B cell (primary cell): ENCODE measurements around the gene CER1. TPM values are rescaled to one million over a fixed set of nuclear protein-coding genes. Genes with fewer than 3 reads are reported as not detected.

Experiments used
- ATAC-seq: fragments of 200-7000 bp; cut with Tn5 transposase; one replicate; pipeline ENCODE4 v1.10.0; 2021; ENCODE audit warnings: low read depth, mild to moderate bottlenecking, moderate number of reproducible peaks, moderate library complexity
- CTCF ChIA-PET: fragments of 350-600 bp; sonication (Branson Sonifier 250); formaldehyde crosslinking; loops from one replicate; lab custom pipeline; 2021; ENCODE audit warnings: antibody characterized with exemption, inconsistent platforms; lab: Charles Lee
- POLR2A ChIA-PET: fragments of 350-600 bp; sonication (Branson Sonifier 250); formaldehyde crosslinking; loops from one replicate; lab custom pipeline; 2021; ENCODE audit warnings: antibody characterized with exemption; lab: Charles Lee
- DNase-seq: peaks from one replicate; pipeline ENCODE4 v3.0.0; 2013
- H2AFZ ChIP-seq: 2 replicates; pipeline ENCODE4 v1.6.1; 2012; ENCODE audit warnings: mild to moderate bottlenecking, low read depth, low read length; ENCODE audit not compliant: insufficient read depth, poor library complexity, severe bottlenecking
- H3K27ac ChIP-seq, 2 donors: 1 replicate in 1 of 2; 2 replicates in 1 of 2; pipeline ENCODE4 v1.5.1; 2012 to 2013; ENCODE audit warnings: low read length in 2 of 2, mild to moderate bottlenecking in 2 of 2, moderate library complexity in 1 of 2
- H3K27me3 ChIP-seq, 4 experiments: fragments of 200-600 bp in 1 of 4; sonication (generic) in 1 of 4; replicated peaks in 1 of 4; 1 replicate in 2 of 4; 2 replicates in 2 of 4; pipeline versions ENCODE4 v1.6.1 to v1.7.0; 2013 to 2016; ENCODE audit warnings: low read length in 3 of 4, mild to moderate bottlenecking in 2 of 4, mixed read lengths in 1 of 4, moderate library complexity in 1 of 4; ENCODE audit not compliant: insufficient read depth in 4 of 4, control insufficient read depth in 3 of 4; ENCODE audit errors: control extremely low read depth in 1 of 4
- H3K36me3 ChIP-seq, 2 experiments: replicated peaks in 1 of 2; 1 replicate in 1 of 2; 2 replicates in 1 of 2; pipeline versions ENCODE4 v1.6.1 to v1.7.1; 2013; ENCODE audit warnings: low read length in 1 of 2; ENCODE audit not compliant: insufficient read depth in 2 of 2, control insufficient read depth in 1 of 2; ENCODE audit errors: control extremely low read depth in 1 of 2, extremely low read depth in 1 of 2
- H3K4me1 ChIP-seq, 2 donors: fragments of 200-600 bp in 1 of 2; sonication (generic) in 1 of 2; 1 replicate in 1 of 2; 2 replicates in 1 of 2; pipeline versions ENCODE4 v1.5.1 to v1.6.1; 2013 to 2017; ENCODE audit warnings: low read length in 2 of 2; ENCODE audit not compliant: control insufficient read depth in 2 of 2, insufficient read depth in 2 of 2
- H3K4me2 ChIP-seq: replicated peaks from 2 replicates; pipeline ENCODE3; 2012; ENCODE audit warnings: mild to moderate bottlenecking, low read depth, low read length; ENCODE audit not compliant: poor library complexity, severe bottlenecking
- H3K4me3 ChIP-seq, 5 experiments: fragments of 200-600 bp in 1 of 5; sonication (generic) in 1 of 5; 1 replicate in 3 of 5; 2 replicates in 2 of 5; pipeline versions ENCODE4 v1.5.1 to v1.7.0; 2011 to 2016; ENCODE audit warnings: low read length in 4 of 5, mild to moderate bottlenecking in 4 of 5, low read depth in 2 of 5, control low read depth in 1 of 5, moderate library complexity in 1 of 5; ENCODE audit not compliant: insufficient read depth in 1 of 5; ENCODE audit errors: control extremely low read depth in 1 of 5, extremely low read depth in 1 of 5
- H3K79me2 ChIP-seq: fragments of 200-600 bp; sonication (generic); one replicate; pipeline ENCODE4 v1.6.0; 2016; ENCODE audit warnings: low read length; ENCODE audit not compliant: control insufficient read depth, insufficient read depth
- H3K9ac ChIP-seq: fragments of 200-600 bp; sonication (generic); 2 replicates; pipeline ENCODE4 v1.6.1; 2017; ENCODE audit warnings: mild to moderate bottlenecking, low read length, moderate library complexity
- H3K9me3 ChIP-seq, 3 donors: one replicate each; pipeline versions ENCODE4 v1.6.1 to v1.7.1; 2013; ENCODE audit warnings: low read length in 2 of 3; ENCODE audit not compliant: control insufficient read depth in 2 of 3, insufficient read depth in 1 of 3; ENCODE audit errors: control extremely low read depth in 1 of 3
- H4K20me1 ChIP-seq: 2 replicates; pipeline ENCODE4 v1.6.0; 2012; ENCODE audit warnings: mild to moderate bottlenecking, low read length; ENCODE audit not compliant: insufficient read depth, control insufficient read depth, poor library complexity, severe bottlenecking
- H3K27ac Mint-ChIP-seq: one replicate; pipeline ENCODE4 v1.8.0; 2021; ENCODE audit warnings: mixed read lengths
- H3K27me3 Mint-ChIP-seq: one replicate; pipeline ENCODE4 v1.8.0; 2021; ENCODE audit warnings: mixed read lengths
- H3K4me1 Mint-ChIP-seq: one replicate; pipeline ENCODE4 v1.8.0; 2021; ENCODE audit warnings: mixed read lengths
- H3K4me3 Mint-ChIP-seq: one replicate; pipeline ENCODE4 v1.8.0; 2021; ENCODE audit warnings: mixed read lengths
- H3K9me3 Mint-ChIP-seq: one replicate; pipeline ENCODE4 v1.8.0; 2022; ENCODE audit warnings: mixed read lengths; ENCODE audit not compliant: insufficient read depth
- CTCF ChIP-seq: fragments of 200-600 bp; IDR thresholded peaks from one replicate; pipeline ENCODE4 v1.8.0; 2022; ENCODE audit warnings: antibody characterized with exemption, mild to moderate bottlenecking
- EZH2 ChIP-seq: IDR thresholded peaks from 2 replicates; pipeline ENCODE4 v1.6.1; 2012; ENCODE audit warnings: borderline replicate concordance, low read depth, mild to moderate bottlenecking, moderate library complexity, low read length; ENCODE audit not compliant: insufficient read depth, poor library complexity, severe bottlenecking
- WGBS: methylation state at CpG from one replicate; pipeline ENCODE4 v1.1.5; 2013; ENCODE audit warnings: missing lambda C conversion rate; ENCODE audit not compliant: insufficient coverage; 5-methylcytosine and 5-hydroxymethylcytosine counted together
- intact Hi-C: fragments of 100-400 bp; cut with micrococcal nuclease; formaldehyde crosslinking; loops from one replicate; pipeline ENCODE4 v1.10.0; 2022
- polyA plus RNA-seq: library from polyadenylated mRNA; depleted of rRNA; stranded (reverse); fragments of >200 nt; gene quantifications from 2 replicates; pipeline ENCODE4 v1.2.3, GENCODE V29; 2012
- total RNA-seq, 2 donors: library from RNA; stranded (reverse); fragments of 120-200 nt in 1 of 2; gene quantifications; 1 replicate in 1 of 2; 2 replicates in 1 of 2; pipeline versions ENCODE4 v1.2.3 to v1.2.4, GENCODE V29; 2013 to 2022

The CER1 gene
- total and polyA plus RNA-seq, 2 donors (not counting 1 experiment from before 2014, with no cell fraction given): not detected

- no peaks in the 10 kb centered on the region for H3K79me2 ChIP-seq
- no peaks in the 10 kb centered on the region for H3K36me3 ChIP-seq
- no peaks in the 10 kb centered on the region for H3K9me3 ChIP-seq
- no peak overlapping the region for H3K27ac ChIP-seq
- no peaks in the 10 kb centered on the region for H3K27me3 ChIP-seq
- ChIA-PET CTCF (interaction anchor here (0.9 to 8.8 kb wide), 10 partner anchors 11 to 301 kb away, joined by 3 to 238 read pairs (median 4); no protein-coding TSS in a partner anchor), POLR2A (no interaction called here)
- H3K9ac ChIP-seq: no peak overlapping the region
- H3K27me3 Mint-ChIP-seq: peaks cover 24% of the 10 kb centered on the region
- no peaks in the 10 kb centered on the region for H4K20me1 ChIP-seq
- 93% methylated on average over 6 of the region's 6 CpGs for WGBS
- ATAC-seq (no peak), DNase-seq (no peak)
- peaks cover 4% of the 10 kb centered on the region for H3K4me1 Mint-ChIP-seq
- H3K4me3 Mint-ChIP-seq: no peak overlapping the region
- H3K9me3 Mint-ChIP-seq: no peaks in the 10 kb centered on the region
- no peak overlapping the region for H2AFZ ChIP-seq
- peaks cover 0 to 3% of the 10 kb centered on the region in 2 donors for H3K4me1 ChIP-seq
- H3K27ac Mint-ChIP-seq: no peak overlapping the region
- intact Hi-C loops: loop anchor here (5.0 kb wide), 2 partner anchors 299 to 1414 kb away; no protein-coding TSS in a partner anchor
- no peak for TF ChIP-seq EZH2
- no peak for TF ChIP-seq CTCF
- no peak overlapping the region for H3K4me2 ChIP-seq
- no peak overlapping the region for H3K4me3 ChIP-seq
These were observed 43.8 kb upstream of the CER1 start for GRCh38 chr9:14766299-14766698.

DNA sequence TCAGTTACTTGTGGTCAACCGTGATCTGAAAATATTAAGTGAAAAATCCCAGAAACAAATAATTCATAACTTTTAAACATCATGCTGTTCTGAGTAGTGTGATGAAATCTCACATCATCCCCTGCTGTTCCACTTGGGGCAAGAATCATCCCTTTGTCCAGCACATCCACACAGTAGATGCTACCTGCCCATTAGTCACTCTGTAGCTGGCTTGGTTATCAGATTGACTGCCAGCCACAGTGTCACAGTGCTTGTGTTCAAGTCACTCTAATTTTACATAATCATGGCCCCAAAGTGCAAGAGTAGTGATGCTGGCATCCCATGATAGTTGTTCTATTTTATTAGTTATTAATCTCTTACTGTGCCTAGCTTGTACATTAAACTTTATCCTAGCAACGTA lies 39.1 kb upstream of the CER1 start:
- no peak for ATAC-seq
- intact Hi-C loops: no loop called here
- no peak overlapping the region for H3K9ac ChIP-seq
- H3K4me1 ChIP-seq: no peaks in the 10 kb centered on the region
- no peak overlapping the region for H3K27ac ChIP-seq
- no CpG with 5 or more reads among the region's 2 CpGs for WGBS
- no peak overlapping the region for H3K4me2 ChIP-seq
- H2AFZ ChIP-seq: no peak overlapping the region
- no peaks in the 10 kb centered on the region for H3K4me1 Mint-ChIP-seq
- H3K9me3 Mint-ChIP-seq: no peaks in the 10 kb centered on the region
- no peaks in the 10 kb centered on the region for H3K9me3 ChIP-seq
- ChIA-PET CTCF (interaction anchor here (1.3 kb wide), 1 partner anchor 146 kb away, joined by 5 read pairs; no protein-coding TSS in a partner anchor), POLR2A (no interaction called here)
- no peak overlapping the region for H3K4me3 ChIP-seq
- no peak overlapping the region for H3K4me3 Mint-ChIP-seq
- no peaks in the 10 kb centered on the region for H3K79me2 ChIP-seq
- H3K36me3 ChIP-seq: no peaks in the 10 kb centered on the region
- DNase-seq: no peak
- no peak overlapping the region for H3K27ac Mint-ChIP-seq
- H3K27me3 Mint-ChIP-seq: peaks cover 23% of the 10 kb centered on the region
- H3K27me3 ChIP-seq: no peaks in the 10 kb centered on the region
- TF ChIP-seq EZH2 (no peak), CTCF (no peak)
- H4K20me1 ChIP-seq: no peaks in the 10 kb centered on the region
